ENCODE measurements around the gene USP17L30.

USP17L30 gene

DNA sequence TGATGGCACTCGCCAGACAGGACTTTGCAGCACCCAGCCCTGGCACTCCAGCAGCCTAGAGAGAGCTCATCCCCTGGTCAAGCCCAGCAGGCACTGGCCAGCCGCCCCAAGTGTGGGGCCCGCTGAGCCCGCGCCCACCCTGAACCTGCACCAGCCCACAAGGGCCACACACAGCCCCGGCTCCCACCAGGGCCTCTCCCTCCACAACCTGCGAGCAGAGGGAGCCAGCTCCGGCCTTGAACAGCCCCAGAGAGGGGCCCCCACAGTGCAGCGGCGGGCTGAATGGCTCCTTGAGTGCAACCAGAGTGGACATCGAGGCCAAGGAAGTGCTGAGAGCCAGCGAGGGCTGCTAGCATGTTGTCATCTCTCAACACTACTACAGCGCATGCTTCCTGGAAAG is 46.9 kb downstream of the USP17L30 start:
- TF ChIP-seq PPARA (CRISPR knock-in tag; IDR thresholded peaks at IDR 0.05; ENCODE audit: borderline replicate concordance) (no peak), GLIS3 (CRISPR knock-in tag; IDR thresholded peaks at IDR 0.05) (no peak), TCF4 (CRISPR knock-in tag; IDR thresholded peaks at IDR 0.05; ENCODE audit: borderline replicate concordance) (no peak), CSRNP3 (CRISPR knock-in tag; IDR thresholded peaks at IDR 0.05) (no peak), ZNF8 (CRISPR knock-in tag; IDR thresholded peaks at IDR 0.05) (no peak), ZNF565 (CRISPR knock-in tag; conservative IDR thresholded peaks at IDR 0.05; ENCODE audit: low read depth) (no peak), SNAI2 (CRISPR knock-in tag; IDR thresholded peaks at IDR 0.05) (no peak), TOX (CRISPR knock-in tag; IDR thresholded peaks at IDR 0.05; ENCODE audit: borderline replicate concordance) (no peak), ZFP30 (CRISPR knock-in tag; IDR thresholded peaks at IDR 0.05) (no peak), OSR1 (CRISPR knock-in tag; IDR thresholded peaks at IDR 0.05) (no peak)
- ATAC-seq: no peak
